Coronary artery (tissue), 2 donors: Measurements from ENCODE around the gene KIAA0825.

Source experiments
- DNase-seq: peaks from one replicate; pipeline ENCODE4 v3.0.0-alpha.2; 2017; ENCODE audit warnings: low spot score
- H3K27ac ChIP-seq, 2 donors: fragments of 200-600 bp; sonication (generic); one replicate each; pipeline ENCODE4 v1.5.1; 2016 to 2019
- H3K4me3 ChIP-seq: fragments of 200-600 bp; sonication (generic); 2 replicates; pipeline ENCODE4 v1.5.1; 2016; ENCODE audit warnings: mild to moderate bottlenecking, moderate library complexity
- CTCF ChIP-seq: fragments of 200-600 bp; sonication (generic); IDR thresholded peaks from one replicate; pipeline ENCODE4 v1.5.1; 2019; ENCODE audit warnings: antibody characterized with exemption

KIAA0825 gene

GRCh38 chr5:94388773-94389514 lies 229.5 kb downstream of the KIAA0825 start:
- H3K27ac ChIP-seq: no peak overlapping the region
- DNase-seq: no peak
- no peak overlapping the region for H3K4me3 ChIP-seq
- TF ChIP-seq CTCF: no peak

- no peak for DNase-seq
- Histone ChIP-seq H3K4me3 (no peak overlapping the region), H3K27ac (no peak overlapping the region)
- no peak for TF ChIP-seq CTCF
These were observed 232.6 kb downstream of the KIAA0825 start for GRCh38 chr5:94385767-94386166.

- DNase-seq: no peak
- Histone ChIP-seq H3K27ac (no peak overlapping the region), H3K4me3 (no peak overlapping the region)
- no peak for TF ChIP-seq CTCF
These were observed 240.3 kb downstream of the KIAA0825 start for GRCh38 chr5:94378062-94378461.

GRCh38 chr5:94376672-94377345 lies 241.6 kb downstream of the KIAA0825 start:
- no peak for TF ChIP-seq CTCF
- H3K27ac ChIP-seq: no peak overlapping the region
- H3K4me3 ChIP-seq: no peak overlapping the region
- no peak for DNase-seq

GRCh38 chr5:94375801-94376200 lies 242.6 kb downstream of the KIAA0825 start:
- Histone ChIP-seq H3K27ac (no peak overlapping the region), H3K4me3 (no peak overlapping the region)
- DNase-seq: no peak
- TF ChIP-seq CTCF: no peak

- H3K4me3 ChIP-seq: no peak overlapping the region
- no peak for DNase-seq
- no peak for TF ChIP-seq CTCF
- no peak overlapping the region for H3K27ac ChIP-seq
These were observed 244.1 kb downstream of the KIAA0825 start for GRCh38 chr5:94374336-94374735.

- Histone ChIP-seq H3K27ac (no peak overlapping the region), H3K4me3 (no peak overlapping the region)
- no peak for TF ChIP-seq CTCF
- no peak for DNase-seq
These were observed 250.5 kb downstream of the KIAA0825 start for GRCh38 chr5:94367900-94368299.
